Spleen (tissue), 7 donors: ENCODE measurements around the gene PCCA.

Experiments
- CTCF ChIP-seq, 11 experiments: fragments of 200-600 bp in 7 of 11; fragments of 450-650 bp in 4 of 11; sonication (generic) in 4 of 11; IDR thresholded peaks in 8 of 11; conservative IDR thresholded peaks in 3 of 11; 1 replicate in 7 of 11; 2 replicates in 4 of 11; pipeline versions ENCODE4 v1.4.0 to v1.8.0; 2016 to 2021; ENCODE audit warnings: antibody characterized with exemption in 11 of 11, inconsistent platforms in 4 of 11, mild to moderate bottlenecking in 1 of 11
- POLR2AphosphoS5 ChIP-seq, 3 donors: sonication (generic); formaldehyde crosslinking; IDR thresholded peaks; one replicate each; pipeline ENCODE4 v1.5.1; 2017; ENCODE audit warnings: antibody characterized with exemption in 3 of 3
- donor health status: DM: no; HTN: no; CAD: no; lungs with moderate emphysema.
- donor health status: DM: no; HTN: no; CAD: no.
- donor health status: DM: no; HTN: no; CAD: no.

DNA sequence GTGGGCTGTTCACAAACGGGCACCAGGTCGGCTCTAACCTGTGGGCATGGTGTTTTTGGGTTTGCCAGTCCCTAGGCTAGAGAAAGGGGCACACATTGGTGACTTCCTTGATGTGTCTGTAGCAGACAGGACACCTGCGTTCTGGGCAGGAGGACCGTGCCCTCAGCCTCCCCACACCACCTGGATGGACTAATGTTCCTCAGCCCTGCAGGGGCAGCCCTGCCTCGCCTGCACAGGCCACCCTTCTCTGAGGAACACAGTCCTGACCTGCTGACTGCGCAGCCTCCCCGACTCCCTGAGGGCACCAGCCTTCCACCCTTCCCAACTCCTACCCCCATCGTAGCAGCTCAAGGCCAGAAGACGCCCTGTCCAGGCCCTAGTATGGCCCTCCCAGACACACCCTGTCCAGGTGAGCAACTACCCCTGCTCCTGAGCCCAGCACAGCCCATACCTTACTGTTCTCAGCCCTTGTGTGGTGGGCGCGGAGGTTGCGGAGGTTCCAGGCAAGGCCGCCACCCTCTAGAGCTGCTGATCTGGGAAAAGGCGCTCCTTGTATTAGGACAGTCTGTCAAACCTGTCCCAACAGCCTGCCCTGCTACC is 444.0 kb downstream of the PCCA start:
- TF ChIP-seq CTCF (IDR thresholded peaks at IDR 0.05 in 8 of 11, conservative IDR thresholded peaks at IDR 0.05 in 3 of 11) (no peak), POLR2AphosphoS5 (IDR thresholded peaks at IDR 0.05) (no peak)
